Dermis lymphatic vessel endothelial cell (primary cell): ENCODE data around the gene TMEM63A. TPM values are rescaled to one million over a fixed set of nuclear protein-coding genes. Genes with fewer than 3 reads are reported as not detected.

Source experiments
- total RNA-seq: library from RNA; depleted of rRNA; stranded (reverse); fragments of >200 nt; gene quantifications from 2 replicates; pipeline ENCODE4 v1.2.1, GENCODE V29; 2014

TMEM63A gene
- 6.0 and 6.1 TPM in 2 replicates for total RNA-seq

GRCh38 chr1:225881959-225882693, at the start of gene TMEM63A:
Gene TMEM63A (minus strand): TSS chr1:225882380. CDS start chr1:225877580, 4,800 bp downstream.

GRCh38 chr1:225923692-225924555, 41.7 kb upstream of the TMEM63A start, which contains the start of gene PYCR2:
Gene PYCR2 (minus strand): TSS chr1:225924250. CDS start chr1:225924110, 140 bp downstream.

DNA sequence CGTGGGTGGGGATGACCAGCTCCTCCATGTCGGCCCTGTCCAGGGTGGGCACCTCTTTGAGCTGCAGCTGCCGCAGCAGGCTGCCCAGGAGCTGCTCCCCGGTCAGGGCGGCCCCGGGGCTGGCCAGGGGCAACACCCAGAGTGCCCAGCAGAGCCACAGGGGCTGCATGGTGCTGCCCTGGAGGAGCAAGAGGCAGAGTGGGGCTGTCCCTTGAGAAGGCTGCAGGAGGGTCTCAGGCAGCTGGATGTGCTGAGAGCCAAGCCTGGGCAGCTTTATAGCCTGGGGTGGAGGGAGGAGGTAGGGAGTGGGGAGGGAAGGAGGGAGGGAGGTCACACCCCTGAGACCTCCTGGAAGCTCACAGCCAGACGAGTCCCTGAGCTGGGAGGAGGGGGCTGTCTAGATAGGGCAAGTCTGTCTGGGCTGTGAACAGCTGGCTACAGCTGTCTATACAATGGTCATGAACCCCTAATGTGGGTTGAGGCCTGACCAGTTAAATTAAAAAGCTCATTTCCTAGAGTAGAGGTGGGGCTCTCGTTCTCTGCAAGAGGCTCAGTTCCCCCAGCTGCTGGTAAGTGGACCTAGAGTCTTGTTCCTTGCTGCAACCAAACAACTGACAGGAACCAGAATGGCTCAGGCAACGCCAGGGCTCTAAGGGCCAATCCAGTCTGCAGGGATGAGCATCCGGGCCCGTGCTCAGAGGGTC, 6.9 kb upstream of the TMEM63A start, which contains the start of gene LEFTY1:
TSS of gene LEFTY1 (minus strand) at position 249 of the 704 bp plus-strand sequence. CDS start at position 169, 80 bp downstream.

GRCh38 chr1:225809842-225810578, 72.2 kb downstream of the TMEM63A start, which contains the start of gene EPHX1:
Gene EPHX1 (plus strand): TSS chr1:225810124. CDS start chr1:225828730, 18,606 bp downstream.

Other genes with a start within 250 kb of the TMEM63A start
- 14.1 and 31.8 TPM in 2 replicates for gene ENAH, start 229.3 kb downstream of the TMEM63A start, total RNA-seq
- gene SRP9, start 104.6 kb downstream of the TMEM63A start, total RNA-seq = 186 and 216 TPM in 2 replicates
- 55.0 and 75.5 TPM in 2 replicates for gene EPHX1, start 72.3 kb downstream of the TMEM63A start, total RNA-seq
- not detected in 2 replicates for gene LEFTY1, start 6.8 kb upstream of the TMEM63A start, total RNA-seq
- gene PYCR2, start 41.9 kb upstream of the TMEM63A start, total RNA-seq = 21.9 and 25.1 TPM in 2 replicates
- not detected in 2 replicates for gene LEFTY2, start 58.8 kb upstream of the TMEM63A start, total RNA-seq
- 32.3 and 32.6 TPM in 2 replicates for gene SDE2, start 117.0 kb upstream of the TMEM63A start, total RNA-seq
- 317 and 327 TPM in 2 replicates for gene H3-3A, start 180.3 kb upstream of the TMEM63A start, total RNA-seq